ENCODE data around the gene IGSF22.
"Not testable (repeated sequence)": the region's sequence is repeated elsewhere in the genome, so short reads cannot be mapped to it uniquely, and the experiment has no call there.

The IGSF22 gene

GRCh38 chr11:18709414-18709813 is 16.6 kb downstream of the IGSF22 start:
- no peak for FAIRE-seq

- FAIRE-seq = no peak
Observed at GRCh38 chr11:18707811-18708340, 18.1 kb downstream of the IGSF22 start.

- no peak for FAIRE-seq
Observed at GRCh38 chr11:18706330-18707243, 19.4 kb downstream of the IGSF22 start.

GRCh38 chr11:18705651-18706281 is 20.2 kb downstream of the IGSF22 start:
- no peak for FAIRE-seq

GRCh38 chr11:18704698-18705097 is 21.3 kb downstream of the IGSF22 start:
- FAIRE-seq = no peak

- no peak for FAIRE-seq
Observed at GRCh38 chr11:18704045-18704645, 21.8 kb downstream of the IGSF22 start.

- FAIRE-seq = no peak
Observed at GRCh38 chr11:18703001-18703763, 22.8 kb downstream of the IGSF22 start.

- no peak for FAIRE-seq
Observed at GRCh38 chr11:18701614-18702216, 24.3 kb downstream of the IGSF22 start.

- no peak for FAIRE-seq
Observed at GRCh38 chr11:18700872-18701271, 25.1 kb downstream of the IGSF22 start.

GRCh38 chr11:18700375-18700774 is 25.6 kb downstream of the IGSF22 start:
- FAIRE-seq = no peak

GRCh38 chr11:18699848-18700261 is 26.1 kb downstream of the IGSF22 start:
- no peak for FAIRE-seq

- FAIRE-seq = no peak
Observed at GRCh38 chr11:18699269-18699596, 26.8 kb downstream of the IGSF22 start.

- FAIRE-seq = no peak
Observed at GRCh38 chr11:18698341-18699268, 27.4 kb downstream of the IGSF22 start, which contains the start of gene TMEM86A. Gene TMEM86A (plus strand): TSS chr11:18698779. CDS start chr11:18698887, 108 bp downstream.

GRCh38 chr11:18697576-18697975 is 28.4 kb downstream of the IGSF22 start:
- FAIRE-seq = no peak

GRCh38 chr11:18696638-18697225 is 29.3 kb downstream of the IGSF22 start:
- no peak for FAIRE-seq

- no peak for FAIRE-seq
Observed at GRCh38 chr11:18692941-18693760, 32.8 kb downstream of the IGSF22 start.

GRCh38 chr11:18691467-18692140 is 34.4 kb downstream of the IGSF22 start:
- FAIRE-seq = not testable (repeated sequence)

- no peak for FAIRE-seq
Observed at GRCh38 chr11:18684267-18684666, 41.7 kb downstream of the IGSF22 start.

- FAIRE-seq = no peak
Observed at GRCh38 chr11:18682466-18682865, 43.5 kb downstream of the IGSF22 start.

All from A204.1 (cell line).